22Rv1 (cell line): ENCODE results near the gene ISG20L2.

ENCODE experiments used
- CTCF ChIP-seq: fragments of 450-650 bp; IDR thresholded peaks from 2 replicates; pipeline ENCODE4 v1.5.1; 2017; ENCODE audit warnings: mild to moderate bottlenecking
- ZFX ChIP-seq: fragments of 450-650 bp; IDR thresholded peaks from 2 replicates; pipeline ENCODE4 v1.6.1; 2017; ENCODE audit warnings: antibody characterized with exemption, borderline replicate concordance

GRCh38 chr1:156682166-156682890 lies 46.2 kb downstream of the ISG20L2 start:
- peak; percentile 19; the same call in 1 of the 2 replicates for TF ChIP-seq CTCF
- TF ChIP-seq ZFX: no peak
